ENCODE results near the gene SMYD3.
"Not testable (repeated sequence)": the region's sequence is repeated elsewhere in the genome, so short reads cannot be mapped to it uniquely, and the experiment has no call there.

Gene SMYD3

GRCh38 chr1:245765230-245766000, 741.7 kb downstream of the SMYD3 start:
- DNase-seq (ENCODE audit: low spot score): no peak

DNA sequence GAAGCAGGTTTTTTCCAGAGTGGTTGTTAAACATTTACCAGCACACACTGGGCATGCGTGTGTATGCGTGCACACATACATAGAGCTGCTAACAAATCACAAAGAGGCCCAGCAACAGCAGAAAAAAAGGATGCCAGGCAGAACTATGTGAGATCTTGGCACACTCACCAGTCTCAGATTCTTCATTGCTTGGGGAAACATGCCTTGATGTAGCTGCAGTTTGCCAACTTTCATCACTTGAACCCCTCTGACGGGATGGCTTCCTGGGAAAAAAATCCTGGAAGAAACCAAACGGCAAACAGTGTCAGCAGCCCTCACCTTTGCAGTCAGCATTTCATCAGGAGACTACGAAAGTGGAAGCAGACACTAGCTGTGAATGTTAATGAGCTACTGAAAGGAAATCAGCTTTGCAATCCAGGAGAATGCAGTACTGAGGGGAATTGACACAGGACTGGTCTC, 743.2 kb downstream of the SMYD3 start:
- peak; percentile 29 for DNase-seq (ENCODE audit: low spot score)

DNA sequence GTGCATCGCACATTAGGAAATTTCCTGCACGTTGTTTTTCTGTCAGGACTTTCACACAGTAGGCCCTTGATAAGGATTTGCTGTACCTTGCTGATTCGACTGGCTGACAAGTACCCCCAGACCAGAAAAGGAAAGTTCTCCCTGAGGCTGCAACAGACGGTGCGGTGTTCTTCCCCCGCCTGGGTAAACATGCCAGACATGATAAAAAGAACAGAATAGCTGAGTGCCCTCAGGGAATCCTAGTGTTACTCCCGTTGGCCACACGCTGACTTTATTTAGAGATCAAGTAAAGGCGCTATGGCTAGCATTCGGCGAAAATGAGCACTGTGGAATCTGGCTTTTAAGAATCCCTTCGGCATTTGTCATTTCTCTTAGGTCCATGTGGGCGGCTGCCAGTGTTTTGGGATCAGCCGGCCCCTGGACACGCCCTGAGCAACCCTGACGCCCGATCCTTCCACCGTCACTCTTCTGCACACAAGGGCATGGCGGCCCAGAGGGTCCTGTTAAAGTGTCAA, 744.6 kb downstream of the SMYD3 start:
- no peak for DNase-seq (ENCODE audit: low spot score)

DNA sequence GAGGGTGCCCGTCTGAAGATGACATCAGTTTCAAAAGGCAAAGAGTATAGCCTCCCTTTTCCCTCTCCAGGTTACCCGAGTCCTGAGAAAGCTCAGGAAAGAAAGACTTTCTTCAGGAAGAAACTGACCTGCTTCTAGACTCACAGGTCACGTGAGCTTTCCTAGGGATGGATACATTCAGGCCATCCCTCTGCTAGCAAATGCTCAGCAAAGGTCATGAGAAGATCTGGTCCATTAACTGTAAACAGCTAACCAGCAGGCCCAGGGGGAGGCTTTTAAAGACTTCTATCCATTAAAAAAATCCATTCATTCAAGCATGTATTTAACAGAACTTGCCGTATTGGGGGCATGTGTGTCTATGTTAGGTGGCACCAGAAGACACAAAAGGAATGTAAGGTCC, 746.8 kb downstream of the SMYD3 start:
- DNase-seq (ENCODE audit: low spot score): no peak

DNA sequence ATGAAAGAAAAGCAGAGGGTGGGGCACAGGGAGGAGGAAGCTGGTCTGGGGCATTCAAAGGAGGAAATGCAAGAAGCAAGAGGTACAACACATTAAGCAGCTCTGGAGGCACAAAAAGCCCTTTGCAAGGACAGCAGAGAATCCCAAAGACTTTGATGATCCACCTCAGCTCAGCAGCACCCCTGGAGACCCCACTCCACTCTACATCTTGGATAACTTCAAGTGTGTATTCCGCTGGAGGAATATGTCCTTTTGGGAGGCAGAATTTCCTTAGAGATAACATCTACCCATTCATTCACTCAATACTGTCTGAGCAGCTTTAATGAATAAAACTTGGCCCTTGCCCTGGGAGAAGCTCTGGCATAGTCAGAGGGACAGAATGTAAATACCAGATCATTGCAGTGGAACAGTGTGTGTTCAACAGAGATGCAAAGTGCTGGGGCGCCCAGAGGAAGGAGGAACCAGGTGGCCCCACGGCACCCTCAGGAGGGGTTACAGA, 752.6 kb downstream of the SMYD3 start:
- no peak for DNase-seq (ENCODE audit: low spot score)

- no peak for DNase-seq (ENCODE audit: low spot score)
Measured at GRCh38 chr1:245753807-245754206, 753.3 kb downstream of the SMYD3 start.

GRCh38 chr1:245752561-245752960, 754.5 kb downstream of the SMYD3 start:
- DNase-seq (ENCODE audit: low spot score): no peak

GRCh38 chr1:245751726-245752470, 755.2 kb downstream of the SMYD3 start:
- DNase-seq (ENCODE audit: low spot score): no peak

DNA sequence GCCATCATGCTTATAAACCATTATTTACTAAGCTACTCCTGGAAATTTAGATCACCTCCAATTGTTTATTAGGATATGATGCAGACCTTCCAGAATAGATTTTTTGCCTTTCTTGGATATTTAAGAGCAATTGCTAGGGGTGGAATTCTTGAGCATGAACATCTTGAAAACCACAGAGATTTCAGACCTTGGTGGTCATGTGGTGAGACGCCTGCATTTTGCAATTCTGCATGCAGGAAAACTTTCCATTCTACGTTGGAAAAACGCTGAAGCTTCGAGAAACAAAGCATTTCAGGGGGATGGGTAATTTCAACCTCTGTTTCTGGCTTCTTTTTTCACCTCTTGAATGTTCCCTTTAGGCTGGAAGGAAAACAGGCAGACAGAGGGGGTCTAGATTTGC, 756.0 kb downstream of the SMYD3 start:
- no peak for DNase-seq (ENCODE audit: low spot score)

DNA sequence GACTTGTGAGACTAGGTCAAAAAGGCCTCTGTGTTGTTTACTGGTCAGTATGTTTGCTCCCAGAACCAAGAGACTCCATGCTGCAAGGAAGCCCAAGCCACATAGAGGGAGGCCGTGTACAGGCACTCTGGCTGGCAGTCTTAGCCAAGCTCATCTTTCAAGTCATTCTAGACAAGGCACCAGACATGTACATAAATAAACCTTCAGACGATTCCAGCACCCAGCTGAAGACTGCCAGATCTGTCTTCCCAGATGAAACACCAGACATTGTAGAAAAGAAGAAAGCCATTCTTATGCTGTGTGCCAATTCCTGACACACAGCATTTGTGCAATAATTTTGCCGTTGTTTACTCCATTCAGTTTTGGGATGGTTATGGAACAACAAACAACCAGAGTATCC, 756.8 kb downstream of the SMYD3 start:
- DNase-seq (ENCODE audit: low spot score): no peak

GRCh38 chr1:245749053-245749452, 758.0 kb downstream of the SMYD3 start:
- no peak for DNase-seq (ENCODE audit: low spot score)

DNA sequence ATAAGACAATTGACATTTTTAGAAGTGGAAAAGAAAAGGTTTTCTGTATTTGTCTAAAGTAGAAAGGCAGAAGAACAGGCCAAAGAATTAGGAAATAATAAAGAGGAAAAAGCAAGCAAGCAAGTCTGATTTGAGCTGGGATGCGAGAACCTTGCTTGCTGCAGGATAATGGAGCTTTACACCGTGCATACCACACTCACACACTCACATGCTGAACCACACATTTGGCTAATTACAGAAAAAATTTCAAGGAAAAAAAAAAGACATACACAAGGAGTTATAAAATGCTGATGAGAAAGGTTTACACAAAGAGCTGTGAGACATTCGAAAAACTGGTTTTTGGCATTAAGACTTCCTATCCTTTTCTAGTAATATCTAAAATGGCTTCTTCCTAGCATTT, 758.4 kb downstream of the SMYD3 start:
- DNase-seq (ENCODE audit: low spot score): no peak

DNA sequence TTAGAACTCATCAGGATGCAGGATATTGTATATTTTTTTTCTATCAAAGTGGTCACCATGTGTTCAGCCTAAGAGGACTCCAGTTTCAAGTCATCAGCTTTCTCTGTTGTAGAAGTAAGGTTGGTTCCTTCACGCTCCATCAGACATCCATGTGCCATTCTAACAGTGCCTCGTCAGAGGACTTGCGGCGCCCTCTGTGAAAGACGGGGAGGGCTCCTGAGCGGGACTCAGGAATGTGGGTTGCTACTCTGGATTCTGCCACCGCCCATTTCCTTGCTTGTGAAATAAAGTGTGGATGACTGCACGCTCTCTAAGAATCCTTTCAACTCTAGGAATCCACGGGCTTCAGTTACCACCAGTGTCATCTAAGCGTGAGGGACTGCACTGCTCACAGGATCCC, 758.8 kb downstream of the SMYD3 start:
- DNase-seq (ENCODE audit: low spot score): peak; percentile 63

GRCh38 chr1:245742896-245743295, 764.2 kb downstream of the SMYD3 start:
- no peak for DNase-seq (ENCODE audit: low spot score)

- DNase-seq (ENCODE audit: low spot score): not testable (repeated sequence)
Measured at GRCh38 chr1:245740336-245740735, 766.7 kb downstream of the SMYD3 start.

DNA sequence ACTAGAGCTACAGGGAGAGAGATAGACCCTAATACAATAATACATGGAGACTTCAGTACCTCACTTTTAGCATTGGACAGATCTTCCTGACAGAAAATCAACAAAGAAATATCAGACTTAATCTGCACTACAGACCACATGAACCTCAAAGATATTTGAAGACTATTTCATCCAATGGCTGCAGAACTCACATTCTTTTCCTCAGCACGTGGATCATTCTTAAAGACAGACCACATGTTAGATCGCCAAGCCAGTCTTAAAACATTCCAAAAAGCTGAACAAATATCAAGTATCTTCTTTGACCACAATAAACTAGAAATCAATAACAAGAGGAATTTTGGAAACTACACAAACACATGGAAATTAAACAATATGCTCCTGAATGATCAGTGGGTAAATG, 776.3 kb downstream of the SMYD3 start:
- no peak for DNase-seq (ENCODE audit: low spot score)

- not testable (repeated sequence) for DNase-seq (ENCODE audit: low spot score)
Measured at GRCh38 chr1:245728035-245728434, 779.0 kb downstream of the SMYD3 start.

GRCh38 chr1:245721488-245721887, 785.6 kb downstream of the SMYD3 start:
- no peak for DNase-seq (ENCODE audit: low spot score)

DNA sequence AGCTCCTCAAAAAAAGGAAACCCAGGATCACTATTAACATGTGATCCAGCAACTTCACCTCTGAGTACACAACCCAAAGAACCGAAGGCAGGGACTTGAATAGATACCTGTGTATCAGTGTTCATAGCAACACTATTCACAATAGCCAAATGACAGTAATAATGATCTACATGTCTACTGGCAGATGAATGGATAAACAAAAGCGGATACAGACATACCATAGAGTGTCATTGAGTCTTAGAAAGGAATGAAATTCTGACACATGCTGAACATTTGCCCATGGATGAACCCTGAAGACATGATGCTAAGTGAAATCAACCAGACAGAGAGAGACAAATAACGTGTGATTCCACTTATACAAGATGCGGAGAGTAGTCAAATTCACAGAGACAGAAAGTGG, 788.1 kb downstream of the SMYD3 start:
- DNase-seq (ENCODE audit: low spot score): no peak

DNA sequence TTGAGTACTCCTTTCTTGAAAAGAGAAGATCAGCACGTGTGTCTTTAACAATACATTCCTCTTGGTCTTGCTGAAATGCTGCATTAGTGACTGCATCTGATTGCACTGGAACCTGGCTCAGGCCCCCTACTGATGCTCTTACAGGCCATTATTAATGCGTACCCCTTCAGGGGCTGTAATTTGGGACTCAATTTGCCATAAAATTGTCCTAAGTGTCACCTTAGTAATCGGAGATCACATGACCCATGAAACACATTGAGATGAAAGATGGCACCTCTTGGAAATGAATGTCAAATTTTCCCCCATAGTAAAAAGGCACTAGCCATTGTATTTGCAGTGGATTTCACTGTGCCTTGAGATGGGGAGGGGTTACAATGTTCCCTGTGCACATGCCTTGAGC, 789.0 kb downstream of the SMYD3 start:
- peak; percentile 0 for DNase-seq (ENCODE audit: low spot score)

DNA sequence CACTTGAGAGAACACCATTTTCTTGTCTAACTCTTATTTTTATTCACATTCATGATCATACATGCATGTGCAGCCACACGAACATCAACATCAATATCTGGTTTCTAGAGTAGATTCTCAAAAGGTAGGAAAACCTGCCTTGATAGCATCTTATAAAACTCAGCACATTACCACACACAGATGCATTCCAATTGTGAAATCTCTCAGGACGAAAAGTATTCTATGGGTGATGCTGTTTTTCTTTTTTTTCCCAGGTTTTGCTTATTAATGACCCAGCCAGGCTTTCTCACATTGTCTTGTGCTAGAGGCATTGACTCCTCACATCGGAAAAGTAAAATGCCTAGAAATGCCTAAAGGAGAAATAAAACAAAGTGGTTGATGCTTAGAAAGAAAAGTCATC, 789.5 kb downstream of the SMYD3 start:
- peak; percentile 0 for DNase-seq (ENCODE audit: low spot score)

- no peak for DNase-seq (ENCODE audit: low spot score)
Measured at GRCh38 chr1:245716561-245716960, 790.5 kb downstream of the SMYD3 start.

DNA sequence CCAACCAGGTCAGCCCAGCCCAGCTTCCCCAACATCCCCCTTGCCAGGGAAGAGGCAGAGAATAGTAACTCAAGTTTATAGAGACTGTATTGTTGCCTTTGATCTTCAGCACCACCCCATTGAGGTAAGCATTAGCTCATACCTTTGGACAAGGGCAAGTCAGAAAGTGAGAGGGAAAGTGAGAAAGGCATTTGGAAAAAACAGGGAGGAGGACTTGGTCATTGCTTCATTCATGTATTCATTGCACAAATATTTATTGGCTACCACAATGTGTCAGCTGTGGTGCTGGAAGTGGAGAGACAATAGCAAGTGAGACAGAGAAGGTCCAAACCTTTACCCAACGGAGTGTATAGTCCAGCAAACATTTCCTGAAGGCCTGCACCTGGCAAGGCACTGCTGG, 791.1 kb downstream of the SMYD3 start:
- DNase-seq (ENCODE audit: low spot score): peak; percentile 7

All from iPS-NIHi11 (cell line).